Stimulated activated CD8-positive, alpha-beta memory T cell treated with anti-CD3 and anti-CD28 coated beads, Interleukin-7, amount 100 ng/mL, for 24 hours (primary cell): ENCODE results near the gene LUC7L.
"Not testable (repeated sequence)": the region's sequence is repeated elsewhere in the genome, so short reads cannot be mapped to it uniquely, and the experiment has no call there.

ENCODE experiments used
- DNase-seq: peaks from one replicate; pipeline ENCODE4 v3.0.0-alpha.2; 2020; ENCODE audit warnings: low read depth

LUC7L gene

GRCh38 chr16:229731-230281 lies 557 bp upstream of the LUC7L start:
- no peak for DNase-seq

- no peak for DNase-seq
These were observed 948 bp downstream of the LUC7L start for GRCh38 chr16:228151-228851.

GRCh38 chr16:220021-220420 lies 9.2 kb downstream of the LUC7L start:
- DNase-seq, result no peak

- DNase-seq, result no peak
These were observed 16.2 kb downstream of the LUC7L start for GRCh38 chr16:212999-213398.

- not testable (repeated sequence) for DNase-seq
These were observed 17.5 kb downstream of the LUC7L start for GRCh38 chr16:211631-212180.

GRCh38 chr16:209359-209758 lies 19.9 kb downstream of the LUC7L start:
- not testable (repeated sequence) for DNase-seq

- not testable (repeated sequence) for DNase-seq
These were observed 25.2 kb downstream of the LUC7L start for GRCh38 chr16:204046-204445.

- no peak for DNase-seq
These were observed 26.0 kb downstream of the LUC7L start for GRCh38 chr16:203246-203645.

- DNase-seq, result no peak
These were observed 28.9 kb downstream of the LUC7L start for GRCh38 chr16:200388-200787.

GRCh38 chr16:194516-194915 lies 34.7 kb downstream of the LUC7L start:
- DNase-seq, result no peak

GRCh38 chr16:193441-193840 lies 35.8 kb downstream of the LUC7L start:
- no peak for DNase-seq

- no peak for DNase-seq
These were observed 36.6 kb downstream of the LUC7L start for GRCh38 chr16:192686-193085.

- DNase-seq, result no peak
These were observed 37.4 kb downstream of the LUC7L start for GRCh38 chr16:191831-192230.

- no peak for DNase-seq
These were observed 39.6 kb downstream of the LUC7L start for GRCh38 chr16:189604-190186.

GRCh38 chr16:188674-189073 lies 40.6 kb downstream of the LUC7L start:
- no peak for DNase-seq

- DNase-seq, result no peak
These were observed 41.9 kb downstream of the LUC7L start for GRCh38 chr16:187330-187729.

- DNase-seq, result no peak
These were observed 43.6 kb downstream of the LUC7L start for GRCh38 chr16:185691-186090.

GRCh38 chr16:185213-185612 lies 44.0 kb downstream of the LUC7L start:
- DNase-seq, result no peak

GRCh38 chr16:183005-183404 lies 46.2 kb downstream of the LUC7L start:
- DNase-seq, result no peak

- no peak for DNase-seq
These were observed 47.7 kb downstream of the LUC7L start for GRCh38 chr16:181565-182021.

GRCh38 chr16:180681-181564 lies 48.3 kb downstream of the LUC7L start:
- DNase-seq, result peak; percentile 71

- DNase-seq, result no peak
These were observed 49.1 kb downstream of the LUC7L start, which contains the start of gene HBQ1 for GRCh38 chr16:180101-180675. HBQ1 (plus strand) TSS chr16:180459; CDS start chr16:180487, 28 bp downstream.
